ENCODE results near the gene FAM181A. TPM values are rescaled to one million over a fixed set of nuclear protein-coding genes. Genes with fewer than 3 reads are reported as not detected.

The FAM181A gene
- total and polyA plus RNA-seq, 10 donors, result not detected

- Histone ChIP-seq H3K9me3 (no peaks in the 10 kb centered on the region), H3K36me3 (peaks cover 0 to 30% (median 2%) of the 10 kb centered on the region in 6 donors), H3K27me3 (replicated peaks in 1 of 7) (peaks cover 0 to 4% (median 0%) of the 10 kb centered on the region in 7 donors), H3K4me3 (no peak overlapping the region), H3K4me1 (no peaks in the 10 kb centered on the region), H3K27ac (no peak overlapping the region)
- DNase-seq, result no peak
- TF ChIP-seq POLR2A (IDR thresholded peaks at IDR 0.05) (no peak), POLR2AphosphoS5 (IDR thresholded peaks at IDR 0.05) (no peak), CTCF (IDR thresholded peaks at IDR 0.05 in 8 of 11, conservative IDR thresholded peaks at IDR 0.05 in 3 of 11) (no peak)
- 81 to 92% (median 86%) methylated on average over 7 to 8 of the region's 8 CpGs for WGBS, 5 donors
- intact Hi-C loops (cut with DNase I; ENCODE audit: low total_unique reads), result no loop called here
Observed at GRCh38 chr14:93930296-93930988, 3.3 kb downstream of the FAM181A start.

GRCh38 chr14:93930989-93931307, 3.8 kb downstream of the FAM181A start:
- H3K27me3 ChIP-seq (replicated peaks in 1 of 7), result peaks cover 0 to 4% (median 0%) of the 10 kb centered on the region in 7 donors
- H3K27ac ChIP-seq, result no peak overlapping the region
- H3K36me3 ChIP-seq, result peaks cover 0 to 34% (median 2%) of the 10 kb centered on the region in 6 donors
- no peak for DNase-seq
- 82 to 89% (median 85%) methylated on average over 4 of the region's 4 CpGs for WGBS, 5 donors
- TF ChIP-seq POLR2AphosphoS5 (IDR thresholded peaks at IDR 0.05) (no peak), CTCF (IDR thresholded peaks at IDR 0.05 in 8 of 11, conservative IDR thresholded peaks at IDR 0.05 in 3 of 11) (no peak), POLR2A (IDR thresholded peaks at IDR 0.05) (no peak)
- no peaks in the 10 kb centered on the region for H3K9me3 ChIP-seq
- intact Hi-C loops (cut with DNase I; ENCODE audit: low total_unique reads), result no loop called here
- H3K4me1 ChIP-seq, result no peaks in the 10 kb centered on the region
- H3K4me3 ChIP-seq, result no peak overlapping the region

- WGBS, 5 donors, result 58 to 91% (median 83%) methylated on average over 1 to 4 of the region's 4 CpGs
Observed at GRCh38 chr14:93932642-93933041, 5.5 kb downstream of the FAM181A start.

More at GRCh38 chr14:93932642-93933041, 5.5 kb downstream of the FAM181A start:
- Histone ChIP-seq H3K4me3 (no peak overlapping the region), H3K9me3 (no peaks in the 10 kb centered on the region), H3K4me1 (no peaks in the 10 kb centered on the region), H3K27me3 (replicated peaks in 1 of 7) (peaks cover 0 to 9% (median 0%) of the 10 kb centered on the region in 7 donors), H3K36me3 (peaks cover 0 to 50% (median 2%) of the 10 kb centered on the region in 6 donors), H3K27ac (no peak overlapping the region)
- TF ChIP-seq POLR2AphosphoS5 (IDR thresholded peaks at IDR 0.05), result no peak
- TF ChIP-seq POLR2A (IDR thresholded peaks at IDR 0.05), result no peak
- TF ChIP-seq CTCF (IDR thresholded peaks at IDR 0.05 in 8 of 11, conservative IDR thresholded peaks at IDR 0.05 in 3 of 11), result no peak
- intact Hi-C loops (cut with DNase I; ENCODE audit: low total_unique reads), result no loop called here
- DNase-seq, result no peak

Measured in spleen (tissue), 11 donors.